IMR-90 (cell line): Measurements from ENCODE around the gene AQP4. TPM values are rescaled to one million over a fixed set of nuclear protein-coding genes. Genes with fewer than 3 reads are reported as not detected.
A peak's percentile ranks its signal among the peaks of the same experiment; 100 is the strongest.

Experiments used
- ATAC-seq: fragments of 200-7000 bp; cut with Tn5 transposase; 2 replicates; pipeline ENCODE4 v1.9.1; 2020; ENCODE audit warnings: low read depth, mild to moderate bottlenecking, moderate library complexity
- BruUV-seq: library from RNA; stranded (reverse); fragments of 400-500 nt; replicated peaks from 2 replicates; lab custom pipeline; 2021; lab: Mats Ljungman, UMichigan
- CTCF ChIA-PET: fragments of 300-600 bp; formaldehyde crosslinking; extraction: SDS; loops from one replicate; lab custom pipeline; 2021; ENCODE audit warnings: antibody characterized with exemption; lab: Yijun Ruan, JAX
- POLR2A ChIA-PET: fragments of 300-600 bp; sonication (Branson Sonifier 250); formaldehyde crosslinking; loops from one replicate; lab custom pipeline; 2022; ENCODE audit warnings: antibody characterized with exemption; ENCODE audit not compliant: unreplicated experiment; lab: Charles Lee
- DNase-seq: peaks from one replicate; pipeline ENCODE4 v3.0.0; 2013
- H2AFZ ChIP-seq: replicated peaks from 2 replicates; pipeline ENCODE3; 2013; ENCODE audit warnings: low read length, mild to moderate bottlenecking; ENCODE audit not compliant: poor library complexity
- H2AK5ac ChIP-seq: 2 replicates; pipeline ENCODE4 v1.6.1; 2013; ENCODE audit warnings: low read depth, low read length, inconsistent platforms
- H2AK9ac ChIP-seq: replicated peaks from 2 replicates; pipeline ENCODE3; 2013; ENCODE audit warnings: mild to moderate bottlenecking, low read depth, low read length, moderate library complexity; ENCODE audit not compliant: poor library complexity
- H2BK120ac ChIP-seq: 2 replicates; pipeline ENCODE4 v1.6.1; 2013; ENCODE audit warnings: low read depth, low read length, inconsistent platforms
- H2BK15ac ChIP-seq: 3 replicates; pipeline ENCODE4 v1.6.1; 2013; ENCODE audit warnings: low read depth, low read length, inconsistent platforms
- H2BK20ac ChIP-seq: 2 replicates; pipeline ENCODE4 v1.6.1; 2013; ENCODE audit warnings: low read depth, mild to moderate bottlenecking, inconsistent platforms, low read length, moderate library complexity
- H2BK5ac ChIP-seq: 2 replicates; pipeline ENCODE4 v1.6.1; 2013; ENCODE audit warnings: mild to moderate bottlenecking, low read depth, low read length, inconsistent platforms; ENCODE audit not compliant: poor library complexity, severe bottlenecking
- H3K14ac ChIP-seq: replicated peaks from 2 replicates; pipeline ENCODE4 v1.6.1; 2013; ENCODE audit warnings: low read depth, low read length, inconsistent platforms
- H3K18ac ChIP-seq: 2 replicates; pipeline ENCODE4 v1.6.1; 2013; ENCODE audit warnings: low read depth, low read length, control low read depth
- H3K23ac ChIP-seq: 2 replicates; pipeline ENCODE4 v1.6.1; 2013; ENCODE audit warnings: low read depth, low read length, inconsistent platforms
- H3K27ac ChIP-seq: 2 replicates; pipeline ENCODE4 v1.5.1; 2013; ENCODE audit warnings: mild to moderate bottlenecking, control low read depth, low read length; ENCODE audit not compliant: insufficient read depth
- H3K27me3 ChIP-seq: 2 replicates; pipeline ENCODE4 v1.6.1; 2013; ENCODE audit warnings: low read length; ENCODE audit not compliant: control insufficient read depth, insufficient read depth
- H3K36me3 ChIP-seq: 2 replicates; pipeline ENCODE4 v1.6.1; 2013; ENCODE audit warnings: low read length, mixed read lengths; ENCODE audit not compliant: control insufficient read depth, insufficient read depth
- H3K4ac ChIP-seq: 2 replicates; pipeline ENCODE4 v1.6.1; 2013; ENCODE audit warnings: low read depth, low read length, inconsistent platforms
- H3K4me1 ChIP-seq: 2 replicates; pipeline ENCODE4 v1.6.1; 2013; ENCODE audit warnings: low read length, mixed read lengths; ENCODE audit not compliant: control insufficient read depth, insufficient read depth
- H3K4me2 ChIP-seq: 2 replicates; pipeline ENCODE4 v1.6.1; 2013; ENCODE audit warnings: low read depth, mild to moderate bottlenecking, control low read depth, low read length, moderate library complexity
- H3K4me3 ChIP-seq: 2 replicates; pipeline ENCODE4 v1.5.1; 2013; ENCODE audit warnings: low read depth, mild to moderate bottlenecking, control low read depth, low read length, moderate library complexity; ENCODE audit not compliant: insufficient read depth
- H3K56ac ChIP-seq: 2 replicates; pipeline ENCODE4 v1.6.1; 2013; ENCODE audit warnings: low read length, inconsistent platforms; ENCODE audit not compliant: insufficient read depth; ENCODE audit errors: extremely low read depth
- H3K79me1 ChIP-seq, 2 experiments: 2 replicates each; pipeline ENCODE4 v1.6.1; 2013; ENCODE audit warnings: low read length in 2 of 2, inconsistent platforms in 1 of 2, low read depth in 1 of 2
- H3K9ac ChIP-seq: 2 replicates; pipeline ENCODE4 v1.6.1; 2013; ENCODE audit warnings: low read depth, low read length, control low read depth
- H3K9me1 ChIP-seq: 2 replicates; pipeline ENCODE4 v1.6.1; 2013; ENCODE audit warnings: low read length, inconsistent platforms; ENCODE audit not compliant: insufficient read depth
- H3K9me3 ChIP-seq: 2 replicates; pipeline ENCODE4 v1.6.1; 2013; ENCODE audit warnings: low read length; ENCODE audit not compliant: control insufficient read depth, insufficient read depth
- H4K20me1 ChIP-seq: 2 replicates; pipeline ENCODE4 v1.6.1; 2013; ENCODE audit warnings: low read length, inconsistent platforms; ENCODE audit not compliant: insufficient read depth
- H4K5ac ChIP-seq: 2 replicates; pipeline ENCODE4 v1.6.1; 2013; ENCODE audit warnings: mild to moderate bottlenecking, low read depth, low read length, control low read depth
- H4K8ac ChIP-seq, 2 experiments: 2 replicates each; pipeline ENCODE4 v1.6.1; 2013; ENCODE audit warnings: low read depth in 2 of 2, low read length in 2 of 2, control low read depth in 1 of 2, inconsistent platforms in 1 of 2
- H4K91ac ChIP-seq: 2 replicates; pipeline ENCODE4 v1.6.1; 2013; ENCODE audit warnings: low read depth, low read length, inconsistent platforms; ENCODE audit not compliant: insufficient read depth
- BHLHE40 ChIP-seq: fragments of 150-350 bp; IDR thresholded peaks from 2 replicates; pipeline ENCODE4 v1.6.1; 2016; ENCODE audit warnings: mild to moderate bottlenecking, low read depth, low read length
- CEBPB ChIP-seq: IDR thresholded peaks from 2 replicates; pipeline ENCODE4 v1.6.1; 2012; ENCODE audit warnings: low read depth, low read length, improper control_type of control experiment
- CHD1 ChIP-seq: IDR thresholded peaks from 2 replicates; pipeline ENCODE4 v1.6.1; 2012; ENCODE audit warnings: low read depth, low read length, improper control_type of control experiment
- FOS ChIP-seq: fragments of 150-350 bp; IDR thresholded peaks from 2 replicates; pipeline ENCODE4 v1.6.1; 2016; ENCODE audit warnings: low read depth, low read length
- MAFK ChIP-seq: IDR thresholded peaks from 2 replicates; pipeline ENCODE4 v1.6.1; 2012; ENCODE audit warnings: low read depth, low read length, improper control_type of control experiment
- MXI1 ChIP-seq: IDR thresholded peaks from 2 replicates; pipeline ENCODE4 v1.6.1; 2012; ENCODE audit warnings: low read depth, mild to moderate bottlenecking, low read length, moderate library complexity, borderline replicate concordance
- NFE2L2 ChIP-seq: fragments of 150-350 bp; IDR thresholded peaks from 2 replicates; pipeline ENCODE4 v1.6.1; 2016; ENCODE audit warnings: low read depth, mild to moderate bottlenecking, low read length
- RCOR1 ChIP-seq: IDR thresholded peaks from 2 replicates; pipeline ENCODE4 v1.6.1; 2012; ENCODE audit warnings: mild to moderate bottlenecking, low read length, improper control_type of control experiment; ENCODE audit not compliant: insufficient replicate concordance
- RFX5 ChIP-seq: IDR thresholded peaks from 2 replicates; pipeline ENCODE4 v1.8.0; 2012; ENCODE audit warnings: low read depth, mild to moderate bottlenecking, low read length, moderate library complexity
- SMC3 ChIP-seq: fragments of 150-350 bp; IDR thresholded peaks from 2 replicates; pipeline ENCODE4 v1.6.1; 2016; ENCODE audit warnings: low read depth, mild to moderate bottlenecking, antibody characterized with exemption, low read length, moderate library complexity
- WGBS, 2 experiments: methylation state at CpG; one replicate each; pipeline versions ENCODE4 v1.1.5 to v1.1.7; 2013; ENCODE audit warnings: missing lambda C conversion rate in 2 of 2; ENCODE audit not compliant: insufficient read length in 1 of 2; ENCODE audit errors: extremely low coverage in 2 of 2; 5-methylcytosine and 5-hydroxymethylcytosine counted together
- dilution Hi-C: fragments of 300-500 bp; cut with HindIII; formaldehyde crosslinking; loops from one replicate; pipeline ENCODE4 v1.14.3; 2018; ENCODE audit warnings: low sequenced_read_pairs; ENCODE audit not compliant: unreplicated experiment
- in situ Hi-C: fragments of 300-500 bp; cut with MboI; formaldehyde crosslinking; loops from 3 replicates; pipeline ENCODE4 v1.14.3; 2019; ENCODE audit warnings: low sequenced_read_pairs, inconsistent platforms, mixed read lengths
- intact Hi-C: fragments of 100-400 bp; cut with micrococcal nuclease; formaldehyde crosslinking; loops from 2 replicates; pipeline ENCODE4 v1.10.0; 2022
- polyA plus RNA-seq, 3 experiments: library from polyadenylated mRNA; depleted of rRNA; stranded (reverse); fragments of >200 nt; gene quantifications; 2 replicates each; pipeline ENCODE4 v1.2.3, GENCODE V29; 2012; ENCODE audit warnings: low replicate concordance in 1 of 3
- total RNA-seq: library from RNA; depleted of rRNA; stranded (reverse); fragments of >200 nt; gene quantifications from 2 replicates; pipeline ENCODE4 v1.2.3, GENCODE V29; 2012
- TF ChIP-seq, protein P1 (sequence below): fragments of 150-350 bp; IDR thresholded peaks from 2 replicates; pipeline ENCODE4 v1.6.1; 2016; ENCODE audit warnings: low read depth, mild to moderate bottlenecking, low read length, moderate library complexity, borderline replicate concordance
- TF ChIP-seq, protein P2 (sequence below): fragments of 150-350 bp; IDR thresholded peaks from 2 replicates; pipeline ENCODE4 v1.6.1; 2017; ENCODE audit warnings: mild to moderate bottlenecking, antibody characterized with exemption, low read length, low read depth
- TF ChIP-seq, protein P3 (sequence below): conservative IDR thresholded peaks from 2 replicates; pipeline ENCODE4 v1.5.1; 2012; ENCODE audit warnings: mild to moderate bottlenecking, low read depth, low read length, improper control_type of control experiment

The AQP4 gene
- total and polyA plus RNA-seq, 2 of the 4 experiments (the other 2 are of a cell fraction) = not detected

DNA sequence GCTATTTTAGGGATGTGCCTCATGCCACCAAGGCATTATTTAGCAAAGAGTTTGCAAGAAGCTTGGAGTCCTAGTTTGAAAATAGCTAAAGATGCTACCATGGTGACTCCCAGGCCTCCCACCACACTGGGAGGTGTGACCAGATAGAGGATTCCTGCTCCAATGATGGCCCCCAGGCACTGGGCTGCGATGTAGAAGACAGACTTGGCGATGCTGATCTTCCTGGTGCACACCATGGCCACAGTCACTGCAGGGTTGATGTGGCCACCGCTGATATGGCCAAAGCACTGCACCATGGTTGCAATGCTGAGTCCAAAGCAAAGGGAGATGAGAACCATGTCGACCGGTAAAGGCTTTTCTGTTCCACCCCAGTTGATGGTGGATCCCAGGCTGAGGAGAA, 3.4 kb downstream of the AQP4 start:
- WGBS, 2 experiments = 44% methylated on average over 5 of the region's 5 CpGs; no CpG with 5 or more reads in 1 of the 2 experiments
- Histone ChIP-seq H3K9me3 (no peaks in the 10 kb centered on the region), H3K56ac (no peak overlapping the region), H2BK5ac (no peak overlapping the region), H4K8ac (no peak overlapping the region), H3K23ac (no peak overlapping the region), H3K36me3 (no peaks in the 10 kb centered on the region), H4K5ac (no peak overlapping the region), H3K4me2 (no peak overlapping the region), H2AFZ (no peak overlapping the region), H3K27me3 (no peaks in the 10 kb centered on the region), H3K4me1 (no peaks in the 10 kb centered on the region), H2BK120ac (no peak overlapping the region), H2AK5ac (no peak overlapping the region), H3K9ac (no peak overlapping the region), H3K9me1 (no peaks in the 10 kb centered on the region), H3K14ac (no peak overlapping the region), H2BK20ac (no peak overlapping the region), H3K79me1 (no peaks in the 10 kb centered on the region), H4K20me1 (no peaks in the 10 kb centered on the region), H4K91ac (no peak overlapping the region), H3K4me3 (no peak overlapping the region), H3K27ac (no peak overlapping the region), H2BK15ac (no peak overlapping the region), H2AK9ac (peak overlapping the region; percentile 82), H3K4ac (no peak overlapping the region), H3K18ac (no peak overlapping the region)
- in situ Hi-C loops (no loop called here), intact Hi-C loops (no loop called here), dilution Hi-C loops (no loop called here)
- TF ChIP-seq NFE2L2 = no peak
- TF ChIP-seq CEBPB = no peak
- no peak for TF ChIP-seq MAFK
- TF ChIP-seq, protein P1, sequence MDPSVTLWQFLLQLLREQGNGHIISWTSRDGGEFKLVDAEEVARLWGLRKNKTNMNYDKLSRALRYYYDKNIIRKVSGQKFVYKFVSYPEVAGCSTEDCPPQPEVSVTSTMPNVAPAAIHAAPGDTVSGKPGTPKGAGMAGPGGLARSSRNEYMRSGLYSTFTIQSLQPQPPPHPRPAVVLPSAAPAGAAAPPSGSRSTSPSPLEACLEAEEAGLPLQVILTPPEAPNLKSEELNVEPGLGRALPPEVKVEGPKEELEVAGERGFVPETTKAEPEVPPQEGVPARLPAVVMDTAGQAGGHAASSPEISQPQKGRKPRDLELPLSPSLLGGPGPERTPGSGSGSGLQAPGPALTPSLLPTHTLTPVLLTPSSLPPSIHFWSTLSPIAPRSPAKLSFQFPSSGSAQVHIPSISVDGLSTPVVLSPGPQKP = no peak
- no peak for TF ChIP-seq RCOR1
- TF ChIP-seq, protein P2, sequence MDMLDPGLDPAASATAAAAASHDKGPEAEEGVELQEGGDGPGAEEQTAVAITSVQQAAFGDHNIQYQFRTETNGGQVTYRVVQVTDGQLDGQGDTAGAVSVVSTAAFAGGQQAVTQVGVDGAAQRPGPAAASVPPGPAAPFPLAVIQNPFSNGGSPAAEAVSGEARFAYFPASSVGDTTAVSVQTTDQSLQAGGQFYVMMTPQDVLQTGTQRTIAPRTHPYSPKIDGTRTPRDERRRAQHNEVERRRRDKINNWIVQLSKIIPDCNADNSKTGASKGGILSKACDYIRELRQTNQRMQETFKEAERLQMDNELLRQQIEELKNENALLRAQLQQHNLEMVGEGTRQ = no peak
- TF ChIP-seq MXI1 = no peak
- TF ChIP-seq CHD1 = no peak
- no peak for TF ChIP-seq BHLHE40
- TF ChIP-seq SMC3 = no peak
- TF ChIP-seq, protein P3, sequence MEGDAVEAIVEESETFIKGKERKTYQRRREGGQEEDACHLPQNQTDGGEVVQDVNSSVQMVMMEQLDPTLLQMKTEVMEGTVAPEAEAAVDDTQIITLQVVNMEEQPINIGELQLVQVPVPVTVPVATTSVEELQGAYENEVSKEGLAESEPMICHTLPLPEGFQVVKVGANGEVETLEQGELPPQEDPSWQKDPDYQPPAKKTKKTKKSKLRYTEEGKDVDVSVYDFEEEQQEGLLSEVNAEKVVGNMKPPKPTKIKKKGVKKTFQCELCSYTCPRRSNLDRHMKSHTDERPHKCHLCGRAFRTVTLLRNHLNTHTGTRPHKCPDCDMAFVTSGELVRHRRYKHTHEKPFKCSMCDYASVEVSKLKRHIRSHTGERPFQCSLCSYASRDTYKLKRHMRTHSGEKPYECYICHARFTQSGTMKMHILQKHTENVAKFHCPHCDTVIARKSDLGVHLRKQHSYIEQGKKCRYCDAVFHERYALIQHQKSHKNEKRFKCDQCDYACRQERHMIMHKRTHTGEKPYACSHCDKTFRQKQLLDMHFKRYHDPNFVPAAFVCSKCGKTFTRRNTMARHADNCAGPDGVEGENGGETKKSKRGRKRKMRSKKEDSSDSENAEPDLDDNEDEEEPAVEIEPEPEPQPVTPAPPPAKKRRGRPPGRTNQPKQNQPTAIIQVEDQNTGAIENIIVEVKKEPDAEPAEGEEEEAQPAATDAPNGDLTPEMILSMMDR = no peak
- no peak for TF ChIP-seq RFX5
- TF ChIP-seq FOS = no peak
- ChIA-PET POLR2A (no interaction called here), CTCF (no interaction called here)
- no TSS peak for BruUV-seq
- no peak for DNase-seq
- ATAC-seq = no peak
